Measurements from ENCODE around the gene ERMAP. TPM values are rescaled to one million over a fixed set of nuclear protein-coding genes. Genes with fewer than 3 reads are reported as not detected.
"Not testable (repeated sequence)": the region's sequence is repeated elsewhere in the genome, so short reads cannot be mapped to it uniquely, and the experiment has no call there.

Gene ERMAP
- total RNA-seq, 1 experiment from 2014 or later = 13.0 TPM

DNA sequence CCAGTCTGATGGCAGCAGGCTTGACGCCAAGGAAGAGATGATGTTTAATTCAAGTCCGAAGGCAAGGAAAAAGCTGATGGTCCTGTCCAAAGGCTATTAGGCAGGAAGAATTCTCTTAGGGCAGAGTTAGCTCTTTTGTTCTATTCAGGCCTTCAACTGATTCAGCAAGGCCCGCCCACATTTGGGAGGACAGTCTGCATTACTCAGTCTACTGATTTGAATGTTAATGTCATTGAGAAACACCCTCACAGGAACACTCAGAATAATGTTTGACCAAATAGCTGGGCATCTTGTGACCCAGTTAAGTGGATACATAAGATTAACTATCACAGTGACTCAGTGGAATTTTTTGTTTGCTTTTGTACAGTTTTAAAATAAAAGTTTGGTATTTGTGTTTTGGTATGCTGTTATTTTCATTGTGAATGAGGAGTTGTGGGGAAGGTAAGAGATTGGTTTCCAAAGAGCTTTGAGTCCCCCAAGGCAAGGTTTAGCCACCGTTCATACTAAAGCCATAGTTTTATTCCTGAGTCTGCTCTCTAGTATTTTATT, 27.7 kb downstream of the ERMAP start:
- DNase-seq (ENCODE audit: low spot score) = no peak

DNA sequence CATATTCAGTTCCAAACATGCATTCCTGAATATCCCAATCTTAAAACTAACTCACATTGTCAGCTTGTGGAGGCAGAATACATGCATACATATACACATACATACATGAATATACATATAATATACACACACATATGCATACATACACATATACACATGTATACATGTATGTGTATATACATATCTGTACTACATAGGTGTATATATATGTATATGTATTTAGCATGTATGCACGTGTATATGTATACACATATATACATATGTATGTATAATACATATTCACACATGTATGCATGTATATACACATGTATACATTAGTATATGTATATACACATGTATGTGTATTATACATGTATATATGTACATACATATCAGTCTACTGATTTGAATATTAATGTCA, 28.3 kb downstream of the ERMAP start:
- DNase-seq (ENCODE audit: low spot score) = no peak

DNA sequence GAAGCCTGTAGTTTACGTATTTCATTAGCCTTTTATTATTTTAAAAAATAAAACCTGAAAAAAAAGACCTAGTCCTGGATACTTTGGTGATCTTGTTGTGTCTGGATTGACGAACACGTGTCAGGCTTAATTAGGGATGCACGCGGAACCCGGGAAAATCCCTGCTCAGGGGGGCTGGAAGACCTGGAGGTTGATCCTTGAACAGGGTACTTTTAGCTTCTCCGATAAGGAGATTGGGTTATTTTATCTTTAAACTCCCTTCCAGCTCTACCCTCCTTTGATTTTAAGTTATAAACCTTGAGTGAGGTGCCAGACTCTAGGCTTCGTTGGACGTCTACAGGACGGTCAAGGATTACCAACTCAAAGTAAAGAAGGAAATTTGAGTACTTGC, 28.9 kb downstream of the ERMAP start:
- no peak for DNase-seq (ENCODE audit: low spot score)

DNA sequence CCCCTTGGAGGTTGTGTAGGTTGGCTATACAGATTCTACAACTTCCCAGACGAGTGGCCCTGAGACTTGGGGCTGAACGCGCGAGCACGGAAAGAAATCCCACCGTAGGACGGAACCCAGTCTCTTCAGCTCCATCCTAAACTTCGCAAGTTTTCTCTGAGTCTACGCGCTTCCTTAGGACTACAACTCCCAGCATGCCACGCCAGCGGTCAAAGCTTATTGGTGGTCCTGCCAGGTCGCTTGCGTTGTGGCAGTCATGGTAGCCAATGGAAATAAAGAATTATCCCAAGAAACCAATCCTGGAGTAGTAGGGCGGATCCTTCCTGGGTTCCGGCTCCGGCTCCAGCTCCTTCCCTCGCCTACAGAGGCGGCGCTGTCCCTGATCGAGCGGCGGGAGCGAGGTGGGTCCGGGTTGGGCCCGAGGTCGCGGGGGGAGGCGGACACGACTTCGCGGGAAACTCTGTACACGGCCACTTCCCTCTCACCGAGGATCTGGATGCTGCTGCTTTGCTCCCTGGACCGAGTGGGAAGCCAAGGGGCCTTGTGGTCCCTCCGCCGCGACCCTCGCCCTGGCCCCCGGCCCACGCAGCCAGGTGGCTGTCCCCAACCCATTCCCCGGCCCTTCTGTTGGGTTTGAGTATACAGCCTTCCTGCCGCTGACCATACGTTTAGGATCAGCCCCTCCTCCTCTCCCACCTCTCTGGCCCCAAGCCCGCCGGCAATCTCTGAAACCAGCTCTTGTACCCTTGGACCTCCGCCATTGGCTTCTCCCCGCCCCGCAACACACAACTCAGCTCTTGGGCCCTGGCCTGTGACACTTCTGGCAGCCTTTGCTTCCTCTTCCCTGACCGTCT, 29.6 kb downstream of the ERMAP start, which contains the start of gene ZNF691:
TSS of gene ZNF691 (plus strand) at position 357 of the 854 bp plus-strand sequence. CDS start 3,046 bp downstream, outside the sequence.
- peak; percentile 99 for DNase-seq (ENCODE audit: low spot score)

DNA sequence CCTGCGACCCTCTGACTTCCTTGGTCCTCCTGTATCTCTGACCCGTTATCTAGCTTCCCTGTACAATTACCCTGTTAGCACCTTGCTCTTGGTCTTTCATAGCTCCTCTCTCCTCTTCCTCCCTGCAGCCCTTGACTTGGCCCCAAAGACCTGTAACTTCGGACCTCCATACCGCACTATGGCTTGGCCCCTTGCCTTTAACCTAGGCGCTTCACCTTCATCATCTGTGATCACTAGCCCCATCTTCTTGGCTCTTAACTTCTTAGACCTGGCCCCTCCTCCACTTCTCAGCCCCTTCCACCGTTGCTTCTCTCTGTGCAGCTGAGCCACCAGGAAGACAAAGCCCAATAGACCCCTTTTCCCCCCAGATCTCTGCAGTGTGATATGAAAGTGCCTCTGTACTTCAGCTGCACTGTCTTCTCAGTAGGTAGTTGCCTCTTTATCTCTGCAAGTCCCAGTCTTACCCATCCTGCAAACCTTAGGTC, 30.2 kb downstream of the ERMAP start:
- no peak for DNase-seq (ENCODE audit: low spot score)

DNA sequence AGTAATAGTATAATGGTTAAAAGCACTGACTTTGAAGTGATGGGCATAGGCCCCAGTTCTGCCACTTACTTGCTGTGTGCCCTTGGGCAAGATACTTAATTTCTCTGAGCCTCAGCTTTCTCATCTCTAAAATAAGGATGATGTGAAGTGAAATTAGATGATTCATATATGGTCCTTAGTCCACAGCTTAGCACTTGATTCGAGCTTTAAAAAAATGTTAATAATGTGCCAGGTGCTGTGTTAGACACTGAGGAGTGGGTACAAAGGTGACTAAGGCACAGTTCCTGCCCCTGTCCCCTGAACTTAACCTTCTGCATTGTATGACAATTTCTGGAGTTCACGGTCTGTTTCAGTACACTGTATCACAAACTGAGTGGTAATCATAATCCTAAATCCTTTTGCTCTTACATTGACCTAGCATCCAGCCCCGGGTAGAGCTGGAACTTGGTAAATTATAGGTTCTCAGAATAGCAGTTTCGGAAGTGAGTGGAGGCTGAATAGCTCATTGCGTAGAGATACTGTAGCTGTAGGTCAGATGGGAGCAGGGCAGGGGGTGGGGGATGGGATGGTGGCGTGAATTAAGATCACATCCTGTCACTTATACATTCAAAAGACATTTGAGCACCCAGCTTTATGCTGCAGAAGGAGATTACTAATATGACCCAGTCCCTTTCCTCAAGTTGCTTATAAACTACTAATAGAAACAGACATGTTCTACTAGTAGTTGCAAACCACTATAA, 31.0 kb downstream of the ERMAP start:
- DNase-seq (ENCODE audit: low spot score) = no peak

DNA sequence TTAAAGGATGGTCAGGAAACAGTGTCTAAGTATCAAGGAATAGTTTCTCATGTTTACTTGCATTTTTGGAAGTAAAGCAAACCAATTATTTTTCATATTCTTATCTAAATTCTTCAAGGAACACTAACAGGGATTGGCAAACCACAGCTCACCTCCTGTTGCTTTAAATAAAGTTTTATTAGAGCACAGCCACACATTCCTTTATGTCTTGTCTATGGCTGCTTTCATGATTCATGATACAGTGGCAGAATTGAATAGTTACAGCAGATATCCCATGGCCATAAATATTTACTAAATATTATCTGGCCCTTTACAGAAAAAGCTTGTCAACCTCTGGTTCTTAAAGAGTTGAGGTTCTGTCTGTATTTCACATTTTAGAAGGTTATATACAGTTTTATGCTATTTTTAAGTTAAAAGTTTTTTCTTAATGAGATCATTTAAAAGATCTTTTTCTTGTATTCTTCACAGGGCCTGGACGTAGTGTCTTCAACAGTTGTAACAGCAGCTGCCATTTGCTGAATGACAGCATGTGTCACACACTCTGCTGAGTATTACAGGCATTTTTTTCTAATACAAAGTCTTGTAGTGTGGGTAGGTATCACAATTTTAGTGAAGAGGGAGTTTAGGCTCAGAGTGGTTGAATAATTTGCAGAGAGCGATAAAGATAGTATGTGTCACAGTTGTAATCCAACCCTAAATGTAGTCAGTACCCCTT, 32.1 kb downstream of the ERMAP start:
- no peak for DNase-seq (ENCODE audit: low spot score)

DNA sequence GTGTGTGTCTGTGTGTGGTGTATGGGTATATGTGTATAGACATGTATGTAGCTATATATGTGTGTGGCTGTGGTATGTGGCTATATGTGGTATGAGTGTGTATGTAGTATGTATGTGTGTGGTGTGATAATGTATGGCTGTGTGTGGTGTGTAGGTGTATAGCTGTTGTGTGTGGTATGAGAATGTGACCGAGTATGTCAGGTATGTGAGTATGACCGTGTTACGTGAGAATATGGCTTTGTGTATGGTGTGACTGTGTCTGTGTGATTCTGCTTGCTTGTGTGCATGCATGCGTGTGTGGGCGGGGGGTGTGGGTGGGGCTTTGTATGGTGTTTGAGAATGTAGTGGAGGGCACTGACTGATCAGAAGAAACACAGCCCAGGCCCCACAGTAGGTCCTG, 33.0 kb downstream of the ERMAP start:
- DNase-seq (ENCODE audit: low spot score) = no peak

DNA sequence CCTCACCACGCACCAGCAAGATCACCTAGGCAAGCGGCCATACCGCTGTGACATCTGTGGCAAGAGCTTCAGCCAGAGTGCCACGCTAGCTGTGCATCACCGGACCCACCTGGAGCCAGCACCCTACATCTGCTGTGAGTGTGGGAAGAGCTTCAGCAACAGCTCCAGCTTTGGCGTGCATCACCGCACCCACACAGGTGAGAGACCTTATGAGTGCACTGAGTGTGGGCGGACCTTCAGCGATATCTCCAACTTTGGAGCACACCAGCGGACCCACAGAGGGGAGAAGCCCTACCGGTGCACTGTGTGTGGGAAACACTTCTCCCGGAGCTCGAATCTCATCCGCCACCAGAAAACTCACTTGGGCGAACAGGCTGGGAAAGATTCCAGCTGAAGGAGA, 34.5 kb downstream of the ERMAP start:
- no peak for DNase-seq (ENCODE audit: low spot score)

DNA sequence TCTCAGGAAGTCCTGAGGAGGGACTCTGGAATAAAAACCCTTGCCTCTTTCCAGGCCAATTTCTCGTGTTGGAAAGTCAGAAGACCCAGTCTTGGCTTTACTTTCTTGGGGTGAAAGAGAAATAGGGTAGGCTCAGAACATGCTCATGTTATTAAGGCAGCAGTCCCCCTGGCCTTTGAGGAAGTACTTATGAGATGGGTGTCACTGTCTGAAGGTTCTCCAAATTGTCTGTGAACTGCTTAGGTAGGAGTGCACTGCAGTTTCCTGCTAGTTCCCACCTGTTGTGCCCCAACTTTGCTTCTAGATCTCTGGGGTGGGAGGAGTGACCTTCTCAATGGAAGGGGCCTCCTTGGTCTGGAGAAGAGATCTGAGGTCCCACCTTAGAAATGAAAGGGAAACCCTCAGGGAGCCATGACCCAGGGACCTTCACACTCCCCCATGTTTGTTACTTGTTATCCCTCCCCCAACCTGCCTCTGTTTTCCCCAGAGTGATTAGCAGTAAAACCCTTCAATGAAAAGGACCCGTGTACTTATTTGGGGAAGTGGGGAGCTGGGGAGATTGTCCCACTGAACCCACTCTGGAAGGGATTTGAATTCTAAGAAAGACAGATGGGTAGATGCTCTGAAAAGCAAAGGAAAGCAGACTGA, 35.2 kb downstream of the ERMAP start:
- no peak for DNase-seq (ENCODE audit: low spot score)

DNA sequence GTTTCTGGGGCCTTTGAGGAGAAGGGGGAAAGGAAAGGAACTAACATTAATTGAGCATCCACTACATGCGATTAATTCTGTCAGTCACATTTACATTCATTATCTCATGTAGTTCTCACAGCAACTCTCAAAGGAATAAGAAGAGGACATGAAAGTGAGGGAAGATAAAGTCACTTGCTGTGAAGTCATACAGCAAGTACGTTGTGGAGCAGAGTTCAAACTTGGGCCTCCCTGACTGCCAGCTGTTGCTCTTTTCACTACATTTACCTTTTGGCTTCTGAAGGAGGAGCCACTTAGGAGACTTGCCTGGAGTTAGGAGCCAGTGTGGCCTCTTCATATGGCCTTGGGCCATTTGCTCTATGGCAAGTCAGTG, 35.7 kb downstream of the ERMAP start:
- DNase-seq (ENCODE audit: low spot score) = no peak

DNA sequence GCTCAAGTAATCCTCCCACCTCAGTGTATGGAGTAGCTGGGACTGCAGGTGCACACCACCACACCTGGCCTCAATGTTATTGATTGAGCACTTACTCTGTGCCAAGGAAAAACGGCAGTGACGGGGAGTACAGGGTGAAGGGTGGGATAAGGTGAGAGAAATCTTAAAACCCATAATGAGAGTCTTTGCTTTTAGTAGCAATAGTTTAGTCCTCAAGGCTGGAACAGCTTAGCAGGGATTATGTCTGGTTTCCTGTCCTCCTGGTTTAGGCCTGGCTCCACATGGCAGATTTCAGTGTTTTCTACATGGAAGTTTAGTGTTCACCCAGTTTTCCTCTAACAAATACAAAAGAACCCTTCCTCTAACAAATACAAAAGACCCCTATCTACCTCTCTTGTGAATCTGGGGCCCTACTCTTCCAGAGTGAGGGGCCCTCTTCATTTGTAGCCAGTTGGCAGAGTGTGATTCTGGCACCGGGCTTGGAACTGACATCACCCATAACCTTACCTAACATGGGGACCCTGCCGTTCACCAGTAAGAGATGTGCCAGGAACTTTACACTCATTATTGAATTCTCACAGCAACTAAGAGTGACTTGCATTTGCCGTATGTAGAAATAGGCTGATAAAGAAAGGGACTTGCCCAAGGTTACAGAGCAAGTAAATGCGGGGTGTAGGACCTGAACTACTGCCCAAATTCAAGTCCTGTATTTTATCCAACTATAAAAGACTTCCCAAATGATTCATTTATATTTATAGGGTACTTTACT, 36.4 kb downstream of the ERMAP start:
- no peak for DNase-seq (ENCODE audit: low spot score)

DNA sequence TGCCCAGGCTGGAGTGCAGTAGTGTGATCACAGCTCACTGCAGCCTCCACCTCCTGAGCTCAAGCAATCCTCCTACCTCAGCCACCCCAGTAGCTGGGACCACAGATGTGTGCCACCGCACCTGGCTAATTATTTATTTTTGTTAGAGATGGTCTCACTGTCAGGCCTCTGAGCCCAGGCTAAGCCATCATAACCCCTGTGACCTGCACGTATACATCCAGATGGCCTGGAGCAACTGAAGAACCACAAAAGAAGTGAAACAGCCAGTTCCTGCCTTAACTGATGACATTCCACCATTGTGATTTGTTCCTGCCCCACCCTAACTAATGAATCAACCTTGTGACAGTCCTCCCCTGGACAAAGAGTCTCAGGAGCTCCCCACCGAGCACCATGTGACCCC, 39.6 kb downstream of the ERMAP start:
- DNase-seq (ENCODE audit: low spot score) = not testable (repeated sequence)

DNA sequence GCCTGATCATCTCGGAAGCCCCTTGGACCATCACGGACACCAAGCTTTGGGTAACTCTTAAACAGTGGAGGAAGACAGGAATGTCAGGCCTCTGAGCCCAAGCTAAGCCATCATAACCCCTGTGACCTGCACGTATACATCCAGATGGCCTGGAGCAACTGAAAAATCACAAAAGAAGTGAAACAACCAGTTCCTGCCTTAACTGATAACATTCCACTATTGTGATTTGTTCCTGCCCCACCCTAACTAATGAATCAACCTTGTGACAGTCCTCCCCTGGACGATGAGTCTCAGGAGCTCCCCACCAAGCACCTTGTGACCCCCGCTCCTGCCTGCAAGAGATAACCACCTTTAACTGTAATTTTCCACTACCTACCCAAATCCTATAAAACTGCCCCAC, 42.4 kb downstream of the ERMAP start:
- not testable (repeated sequence) for DNase-seq (ENCODE audit: low spot score)

DNA sequence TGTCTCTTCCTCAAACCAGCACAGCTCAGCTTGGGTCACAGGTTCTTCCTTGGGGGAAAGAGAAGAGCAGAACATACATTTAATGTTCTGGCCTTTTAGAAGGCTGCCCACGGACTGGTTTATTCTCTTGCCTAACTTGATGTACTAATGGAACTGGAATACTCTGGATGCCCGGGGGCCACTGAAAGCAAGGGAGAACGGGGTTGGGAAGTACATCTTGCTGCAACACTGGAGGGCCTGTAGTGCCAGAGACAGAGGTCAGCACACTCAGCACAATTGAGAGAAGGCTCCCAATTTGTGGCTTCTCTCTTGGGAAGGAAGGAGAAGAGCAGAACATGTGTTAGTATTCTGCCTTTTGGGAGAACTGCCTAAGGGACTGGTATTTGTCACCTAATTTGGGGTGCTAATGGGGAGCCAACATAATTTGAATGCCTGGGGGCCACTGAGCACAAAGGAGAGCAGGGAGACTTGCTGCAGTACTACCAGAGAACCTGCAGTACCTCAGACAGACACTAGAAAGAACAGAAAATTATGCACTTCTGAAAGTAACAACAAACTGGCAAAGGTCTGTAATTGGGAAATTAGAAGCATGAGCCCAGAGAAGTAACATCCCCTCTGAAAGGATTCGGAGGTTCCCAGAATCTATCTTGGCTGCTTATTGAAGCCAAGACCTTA, 43.6 kb downstream of the ERMAP start:
- no peak for DNase-seq (ENCODE audit: low spot score)

DNA sequence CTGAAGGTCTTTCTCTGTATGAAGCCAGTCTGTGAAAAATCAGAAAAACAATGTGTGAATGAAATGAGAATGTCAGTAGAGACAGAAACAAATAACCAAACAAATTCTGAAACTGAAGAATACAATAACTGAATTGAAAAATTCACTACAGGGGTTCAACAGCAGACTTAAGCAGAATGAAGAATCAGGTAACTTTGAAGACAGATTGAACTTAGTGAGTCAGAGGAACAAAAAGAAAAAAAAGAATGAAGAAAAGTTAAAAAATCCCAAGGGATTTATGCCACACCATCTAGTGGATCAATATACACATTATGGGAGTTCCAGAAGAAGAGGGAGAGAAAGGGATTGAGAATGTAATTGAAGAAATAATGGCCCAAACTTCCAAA, 44.1 kb downstream of the ERMAP start:
- DNase-seq (ENCODE audit: low spot score) = no peak

DNA sequence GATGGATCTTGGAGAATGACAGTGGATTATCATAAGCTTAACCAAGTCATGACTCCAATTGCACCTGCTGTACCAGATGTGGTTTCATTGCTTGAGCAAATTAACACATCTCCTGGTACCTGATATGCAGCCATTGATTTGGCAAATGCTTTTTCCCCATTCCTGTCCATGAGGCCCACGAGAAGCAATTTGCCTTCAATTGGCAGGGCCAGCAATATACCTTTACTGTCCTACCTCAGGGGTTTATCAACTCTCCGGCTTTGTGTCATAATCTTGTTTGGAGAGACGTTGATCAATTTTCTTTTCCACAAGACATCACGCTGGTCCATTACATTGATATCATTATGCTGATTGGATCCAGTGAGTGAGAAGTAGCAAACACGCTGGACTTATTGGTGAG, 49.6 kb downstream of the ERMAP start:
- no peak for DNase-seq (ENCODE audit: low spot score)

DNA sequence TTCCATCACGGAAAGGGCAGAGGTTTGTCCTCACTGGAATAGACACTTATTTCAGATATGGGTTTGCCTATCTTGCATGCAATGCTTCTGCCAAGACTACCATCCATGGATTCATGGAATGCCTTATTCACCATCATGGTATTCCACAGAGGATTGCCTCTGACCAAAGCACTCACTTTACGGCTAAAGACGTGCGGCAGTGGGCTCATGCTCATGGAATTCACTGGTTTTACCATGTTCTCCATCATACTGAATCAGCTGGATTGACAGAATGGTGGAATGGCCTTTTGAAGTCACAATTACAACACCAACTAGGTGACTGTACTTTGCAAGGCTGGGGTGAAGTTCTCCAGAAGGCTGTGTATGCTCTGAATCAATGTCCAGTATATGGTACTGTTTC, 51.5 kb downstream of the ERMAP start:
- not testable (repeated sequence) for DNase-seq (ENCODE audit: low spot score)

DNA sequence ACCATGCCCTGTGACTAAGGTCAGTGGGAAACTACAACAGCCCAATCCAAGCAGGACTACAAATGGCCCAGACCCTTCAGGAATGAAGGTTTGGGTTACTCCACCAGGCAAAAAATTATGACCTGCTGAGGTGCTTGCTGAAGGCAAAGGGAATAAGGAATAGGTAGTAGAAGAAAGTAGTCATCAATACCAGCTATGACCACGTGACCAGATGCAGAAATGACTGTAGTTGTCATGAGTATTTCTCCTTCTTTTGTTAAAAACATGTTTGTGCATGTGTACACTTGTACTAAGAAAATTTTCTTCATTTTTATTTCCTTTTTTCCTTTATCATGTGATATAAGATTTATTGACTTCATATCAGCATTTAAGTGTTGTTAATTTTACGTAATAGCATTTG, 52.3 kb downstream of the ERMAP start:
- not testable (repeated sequence) for DNase-seq (ENCODE audit: low spot score)

DNA sequence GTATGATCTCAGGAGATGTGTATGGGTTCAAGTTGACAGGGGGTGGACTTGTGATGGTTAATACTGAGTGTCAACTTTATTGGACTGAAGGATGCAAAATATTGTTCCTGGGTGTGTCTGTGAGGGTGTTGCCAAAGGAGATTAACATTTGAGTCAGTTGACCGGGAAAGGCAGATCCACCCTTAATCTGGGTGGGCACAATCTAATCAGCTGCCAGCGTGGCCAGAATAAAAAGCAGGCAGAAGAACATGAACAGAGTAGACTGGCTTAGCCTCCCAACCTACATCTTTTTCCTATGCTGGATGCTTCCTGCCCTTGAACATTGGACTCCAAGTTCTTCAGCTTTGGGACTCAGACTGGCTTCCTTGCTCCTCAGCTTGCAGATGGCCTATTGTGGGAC, 52.8 kb downstream of the ERMAP start:
- not testable (repeated sequence) for DNase-seq (ENCODE audit: low spot score)
